ENCODE results near the gene BRCA2.
A peak's percentile ranks its signal among the peaks of the same experiment; 100 is the strongest.

Gene BRCA2

GRCh38 chr13:32427852-32428580 lies 112.7 kb downstream of the BRCA2 start, which contains the start of gene N4BP2L1:
N4BP2L1 (minus strand) TSS chr13:32428130; CDS start chr13:32428082, 48 bp downstream.
- peak; percentile 66 for DNase-seq (ENCODE audit: low spot score)

- no peak for DNase-seq (ENCODE audit: low spot score)
Observed at GRCh38 chr13:32428581-32429432, 113.5 kb downstream of the BRCA2 start.

- DNase-seq (ENCODE audit: low spot score) = no peak
Observed at GRCh38 chr13:32429433-32429909, 114.2 kb downstream of the BRCA2 start.

- no peak for DNase-seq (ENCODE audit: low spot score)
Observed at GRCh38 chr13:32430018-32430747, 114.9 kb downstream of the BRCA2 start.

- no peak for DNase-seq (ENCODE audit: low spot score)
Observed at GRCh38 chr13:32431361-32431760, 116.1 kb downstream of the BRCA2 start.

GRCh38 chr13:32432856-32433255 lies 117.5 kb downstream of the BRCA2 start:
- no peak for DNase-seq (ENCODE audit: low spot score)

- DNase-seq (ENCODE audit: low spot score) = no peak
Observed at GRCh38 chr13:32438871-32439270, 123.6 kb downstream of the BRCA2 start.

- peak; percentile 8 for DNase-seq (ENCODE audit: low spot score)
Observed at GRCh38 chr13:32443111-32443510, 127.8 kb downstream of the BRCA2 start.

GRCh38 chr13:32445461-32445860 lies 130.2 kb downstream of the BRCA2 start:
- DNase-seq (ENCODE audit: low spot score) = no peak

- DNase-seq (ENCODE audit: low spot score) = no peak
Observed at GRCh38 chr13:32446220-32446619, 130.9 kb downstream of the BRCA2 start.

GRCh38 chr13:32446773-32447465 lies 131.6 kb downstream of the BRCA2 start:
- no peak for DNase-seq (ENCODE audit: low spot score)

GRCh38 chr13:32447894-32448623 lies 132.8 kb downstream of the BRCA2 start:
- no peak for DNase-seq (ENCODE audit: low spot score)

GRCh38 chr13:32448972-32449371 lies 133.7 kb downstream of the BRCA2 start:
- DNase-seq (ENCODE audit: low spot score) = no peak

All from cerebellar cortex (tissue), 1 donor.